Retinal pigment epithelial cell (primary cell): ENCODE results near the gene CYFIP1.

Experiments
- DNase-seq: peaks from one replicate; pipeline ENCODE4 v3.0.0-alpha.2; 2010; ENCODE audit warnings: low read depth
- H3K4me3 ChIP-seq: 2 replicates; pipeline ENCODE4 v1.5.1; 2011; ENCODE audit warnings: mild to moderate bottlenecking, low read length, control low read depth, moderate library complexity
- TF ChIP-seq, protein P1 (sequence below): conservative IDR thresholded peaks from 2 replicates; pipeline ENCODE4 v1.5.1; 2011; ENCODE audit warnings: low read depth, low read length, control low read depth, inconsistent platforms

Gene CYFIP1

DNA sequence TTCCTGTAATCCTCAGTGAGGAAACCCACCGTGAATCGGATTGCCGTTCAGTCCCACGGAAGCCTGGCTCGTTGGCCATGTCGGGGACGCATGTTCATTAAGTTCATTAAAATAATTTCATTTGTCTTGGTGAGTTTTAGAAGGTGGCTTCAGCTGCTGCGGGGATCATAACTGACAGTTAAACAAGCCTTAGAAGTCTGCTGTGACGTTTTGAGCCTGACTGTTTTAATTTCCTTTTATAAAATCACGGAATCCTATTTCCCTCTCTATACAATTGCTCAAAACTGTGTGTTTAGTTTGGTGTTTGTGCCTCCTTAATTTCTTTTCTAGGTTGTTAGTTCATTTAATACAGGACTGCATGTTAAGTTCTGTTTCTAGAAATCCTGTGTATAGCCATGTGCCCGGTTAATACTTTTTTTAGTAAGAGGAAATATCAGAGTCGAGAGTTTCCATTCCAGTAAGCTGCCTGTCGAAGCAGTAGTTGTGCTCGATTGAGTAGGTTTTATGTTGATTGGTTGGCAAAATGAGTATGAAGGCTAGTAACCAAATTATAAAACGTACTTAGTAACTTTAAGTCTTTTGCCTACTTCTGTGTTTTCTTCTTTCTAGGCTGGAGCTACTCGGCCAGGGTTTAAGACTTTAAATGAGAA, 141.0 kb downstream of the CYFIP1 start:
- peak overlapping the region; percentile 97 for H3K4me3 ChIP-seq
- TF ChIP-seq, protein P1, sequence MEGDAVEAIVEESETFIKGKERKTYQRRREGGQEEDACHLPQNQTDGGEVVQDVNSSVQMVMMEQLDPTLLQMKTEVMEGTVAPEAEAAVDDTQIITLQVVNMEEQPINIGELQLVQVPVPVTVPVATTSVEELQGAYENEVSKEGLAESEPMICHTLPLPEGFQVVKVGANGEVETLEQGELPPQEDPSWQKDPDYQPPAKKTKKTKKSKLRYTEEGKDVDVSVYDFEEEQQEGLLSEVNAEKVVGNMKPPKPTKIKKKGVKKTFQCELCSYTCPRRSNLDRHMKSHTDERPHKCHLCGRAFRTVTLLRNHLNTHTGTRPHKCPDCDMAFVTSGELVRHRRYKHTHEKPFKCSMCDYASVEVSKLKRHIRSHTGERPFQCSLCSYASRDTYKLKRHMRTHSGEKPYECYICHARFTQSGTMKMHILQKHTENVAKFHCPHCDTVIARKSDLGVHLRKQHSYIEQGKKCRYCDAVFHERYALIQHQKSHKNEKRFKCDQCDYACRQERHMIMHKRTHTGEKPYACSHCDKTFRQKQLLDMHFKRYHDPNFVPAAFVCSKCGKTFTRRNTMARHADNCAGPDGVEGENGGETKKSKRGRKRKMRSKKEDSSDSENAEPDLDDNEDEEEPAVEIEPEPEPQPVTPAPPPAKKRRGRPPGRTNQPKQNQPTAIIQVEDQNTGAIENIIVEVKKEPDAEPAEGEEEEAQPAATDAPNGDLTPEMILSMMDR: no peak
- no peak for DNase-seq

DNA sequence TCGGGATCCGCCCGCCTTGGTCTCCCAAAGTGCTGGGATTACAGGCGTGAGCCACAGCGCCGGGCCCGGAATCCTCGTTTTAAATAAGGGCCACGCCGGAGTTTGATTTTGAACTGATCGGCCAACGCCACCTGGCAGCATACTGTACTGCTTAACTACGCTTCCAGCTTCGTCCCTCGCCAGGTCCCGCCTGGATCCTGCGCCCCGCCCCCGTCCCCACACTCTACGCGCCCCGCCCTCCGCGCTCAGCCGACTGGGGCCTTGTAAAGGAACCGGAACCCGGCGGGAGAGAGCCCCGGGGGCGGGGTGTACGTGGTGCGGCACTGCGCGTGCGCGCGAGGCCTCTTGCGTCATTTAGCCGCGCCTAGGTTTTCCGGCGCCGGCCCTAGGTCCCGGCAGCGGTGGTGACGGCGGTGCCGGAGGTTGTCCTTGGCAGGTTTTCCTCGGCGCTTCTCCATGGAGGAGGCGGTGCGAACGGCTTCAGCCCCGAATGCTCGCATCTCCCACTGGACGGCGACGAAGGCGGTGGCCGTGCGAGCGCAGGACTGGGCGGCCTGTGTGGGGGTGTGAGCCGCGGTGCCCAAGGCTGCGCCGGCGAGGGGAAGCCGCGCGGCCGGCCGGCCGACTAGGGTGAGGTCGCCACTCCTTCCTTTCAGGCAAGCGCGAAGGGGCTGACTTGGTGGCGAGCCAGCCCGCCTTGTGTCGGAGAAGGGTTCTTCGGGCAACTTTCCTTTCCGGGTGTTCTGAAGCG, 141.7 kb downstream of the CYFIP1 start, which contains the start of gene NIPA2:
Gene NIPA2, plus strand, starts transcription at position 375 of the 751 bp plus-strand sequence. CDS start 13,066 bp downstream, outside the sequence.
- H3K4me3 ChIP-seq: peak within 1 kb of the TSS; percentile 97
- TF ChIP-seq, protein P1: no peak
- DNase-seq: peak; percentile 87

DNA sequence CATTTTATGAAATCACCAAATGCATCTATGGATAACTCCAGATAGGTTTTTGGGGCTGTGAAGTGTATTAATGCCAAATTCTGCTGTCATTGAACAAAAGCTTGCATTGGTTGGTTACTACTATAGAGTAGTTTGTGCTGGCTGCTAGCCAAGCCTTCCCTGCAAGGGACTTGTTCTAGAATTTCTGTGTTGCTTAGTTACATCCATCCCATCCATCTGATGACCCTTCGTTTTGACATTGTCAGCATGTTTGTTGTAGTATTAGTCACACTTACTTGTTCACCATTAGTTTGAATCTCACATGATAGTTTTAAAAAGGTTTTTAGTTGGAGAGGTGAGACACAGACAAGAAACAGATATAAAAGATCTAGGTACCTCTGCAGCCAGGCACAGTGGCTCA, 148.7 kb downstream of the CYFIP1 start:
- no peak overlapping the region for H3K4me3 ChIP-seq
- TF ChIP-seq, protein P1: no peak
- DNase-seq: no peak

DNA sequence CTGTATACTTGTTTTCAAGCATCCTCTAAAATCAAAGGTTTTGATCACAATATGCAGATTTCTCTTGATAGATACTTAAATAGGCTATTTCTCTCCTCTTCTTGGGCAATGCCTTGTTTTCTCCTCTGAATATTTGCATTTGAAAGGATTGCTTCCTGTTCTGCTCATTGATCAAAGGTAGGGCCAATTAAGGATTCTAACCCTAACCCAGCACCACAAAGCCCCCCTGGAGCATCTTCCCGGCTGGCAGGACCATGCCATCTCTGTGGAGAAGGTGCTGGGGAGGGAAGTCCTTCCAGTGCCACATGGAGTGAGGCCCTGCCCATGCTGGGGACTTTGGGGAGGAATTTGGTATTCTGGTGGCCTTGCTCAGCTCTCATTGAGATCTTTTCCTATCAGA, 153.0 kb downstream of the CYFIP1 start:
- no peak overlapping the region for H3K4me3 ChIP-seq
- TF ChIP-seq, protein P1: no peak
- no peak for DNase-seq

DNA sequence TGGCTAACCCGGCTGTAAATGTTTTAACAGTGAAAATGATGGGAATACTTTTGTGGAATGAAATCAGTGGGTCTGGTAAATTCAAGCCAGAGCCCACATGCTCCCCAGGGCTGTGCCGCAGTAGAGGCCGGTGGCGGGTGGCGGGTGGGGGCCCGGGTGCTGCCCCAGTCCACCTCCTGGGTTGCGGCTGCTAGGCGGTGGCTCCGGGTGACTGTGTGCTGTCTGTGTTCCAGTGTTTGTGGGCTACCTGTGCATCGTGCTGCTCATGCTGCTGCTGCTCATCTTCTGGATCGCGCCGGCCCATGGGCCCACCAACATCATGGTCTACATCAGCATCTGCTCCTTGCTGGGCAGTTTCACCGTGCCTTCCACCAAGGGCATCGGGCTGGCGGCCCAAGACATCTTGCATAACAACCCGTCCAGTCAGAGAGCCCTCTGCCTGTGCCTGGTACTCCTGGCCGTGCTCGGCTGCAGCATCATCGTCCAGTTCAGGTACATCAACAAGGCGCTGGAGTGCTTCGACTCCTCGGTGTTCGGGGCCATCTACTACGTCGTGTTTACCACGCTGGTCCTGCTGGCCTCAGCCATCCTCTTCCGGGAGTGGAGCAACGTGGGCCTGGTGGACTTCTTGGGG, 156.6 kb downstream of the CYFIP1 start:
- TF ChIP-seq, protein P1: no peak
- no peak for DNase-seq
- H3K4me3 ChIP-seq: no peak overlapping the region

DNA sequence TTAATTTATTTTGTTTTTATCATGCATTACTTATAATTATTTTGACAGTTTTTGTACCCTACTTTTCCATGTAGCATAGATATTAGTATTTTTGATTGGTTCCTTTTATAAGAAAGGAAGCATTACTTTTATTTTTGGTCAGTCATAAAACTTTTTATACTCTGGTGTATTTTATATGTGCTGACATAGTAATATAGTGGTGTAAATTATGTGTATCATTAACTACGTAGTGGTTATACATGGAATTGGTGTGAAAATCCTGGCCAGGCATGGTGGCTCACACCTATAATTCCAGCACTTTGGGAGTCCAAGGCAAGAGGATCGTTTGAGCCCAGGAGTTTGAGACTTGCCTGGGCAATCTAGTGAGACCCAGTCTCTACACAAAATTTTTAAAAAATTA, 160.5 kb downstream of the CYFIP1 start:
- TF ChIP-seq, protein P1: no peak
- no peak overlapping the region for H3K4me3 ChIP-seq
- DNase-seq: no peak
